HG02981 (cell line): Measurements from ENCODE around the gene CNN3.
A peak's percentile ranks its signal among the peaks of the same experiment; 100 is the strongest.

Source experiments
- ATAC-seq: cut with Tn5 transposase; IDR thresholded peaks from one replicate; pipeline ENCODE4 v1.9.1; 2021; ENCODE audit warnings: mild to moderate bottlenecking, moderate library complexity; ENCODE audit not compliant: unreplicated experiment

CNN3 gene

DNA sequence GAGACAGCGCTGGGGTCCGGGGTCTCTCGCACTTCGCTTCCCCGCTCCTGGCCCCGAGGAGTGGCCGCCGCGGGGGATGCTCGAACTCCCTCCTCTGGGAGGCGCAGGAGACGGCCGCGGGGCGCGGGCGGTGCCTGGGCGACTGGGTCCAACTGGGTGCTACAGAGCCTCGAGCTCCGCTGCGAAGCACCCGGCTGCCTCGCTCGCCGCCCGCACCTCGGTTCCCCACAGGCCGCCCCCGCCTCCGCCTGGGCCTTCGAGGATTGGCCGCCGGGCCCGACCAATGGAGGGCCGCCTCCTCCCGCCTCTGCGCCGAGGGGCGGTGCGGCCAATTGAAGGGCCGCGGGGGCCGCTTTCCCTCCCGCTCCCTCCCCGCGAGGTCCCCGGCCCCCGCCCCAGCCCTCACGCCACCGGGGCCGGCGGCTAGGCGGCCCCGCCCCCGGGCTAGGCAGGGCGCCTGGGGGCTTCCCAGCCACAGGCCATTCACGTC lies at the start of gene CNN3:
Gene CNN3 (minus strand): TSS at position 196 of the 490 bp plus-strand sequence. CDS start 216 bp downstream, outside the sequence.
- ATAC-seq, result peak; percentile 82

DNA sequence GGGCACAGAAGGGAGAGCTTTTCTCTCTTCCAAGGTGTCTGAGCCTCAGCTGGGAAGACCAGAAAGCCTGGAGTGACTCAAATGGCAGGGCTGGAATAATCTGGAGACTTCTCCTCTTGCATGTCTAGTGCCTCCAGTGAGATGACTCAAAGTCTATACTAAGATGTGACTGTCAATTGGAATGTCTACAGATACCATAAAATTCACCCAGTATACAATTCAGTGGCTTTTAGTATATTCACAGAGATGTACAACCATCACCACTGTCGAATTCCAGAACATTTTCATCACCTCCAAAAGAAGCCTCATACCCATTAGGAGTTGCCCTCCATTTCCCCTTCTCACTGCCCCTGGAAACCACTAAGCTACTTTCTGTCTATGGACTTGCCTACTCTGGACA lies 47.9 kb upstream of the CNN3 start:
- ATAC-seq, result no peak

DNA sequence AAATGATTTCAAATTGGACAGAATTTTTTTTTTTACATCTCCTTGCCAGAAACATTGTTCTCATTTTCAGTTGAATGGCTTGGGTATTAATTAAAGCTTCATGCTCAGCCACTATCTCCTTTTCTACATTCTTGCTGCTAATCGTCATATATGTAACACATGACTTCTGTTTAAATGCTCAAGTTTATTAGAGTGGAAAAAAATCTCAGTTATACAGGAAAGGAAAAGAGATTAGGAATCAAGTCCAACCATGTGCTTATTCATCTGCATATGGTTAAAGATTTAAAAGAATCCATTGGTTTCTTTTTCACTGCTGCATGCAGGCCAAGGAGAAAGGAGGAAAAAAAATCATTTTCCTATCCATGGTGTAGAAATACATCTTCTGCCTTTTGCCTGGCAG lies 47.3 kb upstream of the CNN3 start:
- ATAC-seq, result no peak

DNA sequence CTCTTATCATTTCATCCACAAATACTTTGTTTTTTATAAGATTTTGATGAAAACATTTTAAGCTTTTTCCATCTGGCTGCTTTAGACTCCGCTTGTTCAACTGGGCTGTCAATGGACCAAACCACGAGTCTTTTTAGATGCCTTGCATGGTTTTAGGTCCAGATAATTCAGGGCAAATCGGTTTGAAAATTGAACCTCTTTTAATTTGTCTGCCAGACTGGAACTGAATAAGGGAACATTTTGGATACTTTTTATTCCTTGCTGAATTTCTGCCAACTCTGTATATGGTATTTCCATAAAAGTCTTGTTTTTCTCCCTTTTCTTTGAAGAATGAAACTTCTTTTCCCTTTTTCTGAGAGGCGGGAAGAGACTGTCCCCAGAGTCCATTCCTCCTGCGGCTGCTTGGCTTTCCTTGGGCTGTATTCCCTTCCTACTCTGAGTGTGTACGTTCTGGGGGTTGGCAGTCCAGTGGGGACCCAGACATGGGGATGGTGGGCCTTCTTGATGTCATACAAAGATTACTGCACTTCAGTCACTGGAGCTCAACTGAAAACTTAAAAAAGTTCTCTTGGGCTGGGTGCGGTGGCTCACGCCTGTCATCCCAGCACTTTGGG lies 46.5 kb upstream of the CNN3 start:
- ATAC-seq, result no peak

DNA sequence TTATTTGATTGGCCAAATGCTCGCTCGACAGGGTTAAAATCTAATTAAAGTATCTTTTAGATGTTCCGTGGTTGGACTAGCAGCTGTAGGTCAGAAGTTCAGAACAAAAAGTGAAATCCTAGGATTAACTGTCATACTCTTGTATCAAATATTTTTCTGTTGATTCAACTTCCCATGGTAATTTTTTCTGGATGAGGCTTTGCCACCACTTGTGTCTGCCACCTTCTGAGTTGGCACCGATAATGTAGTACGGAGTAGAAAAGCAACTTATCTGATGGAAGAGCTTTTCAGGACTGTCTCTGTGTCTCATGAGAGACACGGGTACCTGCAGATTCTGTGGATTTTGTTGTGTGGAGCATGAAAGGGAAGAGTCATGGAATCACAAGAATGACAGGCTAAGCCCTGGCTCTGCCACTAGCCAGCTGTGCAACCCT lies 44.6 kb upstream of the CNN3 start:
- ATAC-seq, result no peak

DNA sequence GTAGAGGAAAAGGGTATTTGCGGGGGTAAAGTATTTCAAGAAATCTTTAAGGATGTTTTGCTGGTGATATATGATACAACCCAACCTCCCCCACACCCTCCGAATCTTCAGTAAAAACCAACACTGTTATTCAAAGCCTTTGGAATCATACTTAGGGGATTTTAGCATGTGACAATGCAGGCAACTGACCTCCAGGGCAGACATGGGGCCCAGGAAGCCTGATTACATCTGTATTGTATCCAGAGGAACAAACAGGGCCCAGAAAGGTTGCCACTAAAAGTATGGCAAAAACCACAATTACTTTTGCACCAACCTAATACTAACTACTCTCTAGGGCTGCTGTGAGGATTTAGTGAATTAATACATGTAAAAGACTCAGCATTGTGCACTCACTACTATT lies 43.9 kb upstream of the CNN3 start:
- no peak for ATAC-seq

DNA sequence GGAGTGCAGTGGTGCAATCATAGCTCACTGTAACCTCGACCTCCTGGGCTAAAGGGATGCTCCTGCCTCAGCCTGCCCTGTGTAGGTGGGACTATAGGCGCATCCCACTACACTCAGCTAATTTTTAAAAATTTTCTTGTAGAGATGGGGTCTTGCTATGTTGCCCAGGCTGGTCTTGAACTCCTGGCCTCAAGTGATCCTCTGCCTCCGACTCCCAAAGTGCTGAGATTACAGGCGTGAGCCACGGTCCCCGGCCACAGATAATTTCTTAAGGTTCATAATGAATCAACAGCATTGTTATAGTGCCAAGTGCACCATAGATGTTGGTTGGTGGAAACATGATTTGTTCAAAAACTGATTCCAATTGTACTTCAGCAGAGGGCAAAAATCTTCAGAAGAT lies 42.2 kb upstream of the CNN3 start:
- ATAC-seq, result no peak

DNA sequence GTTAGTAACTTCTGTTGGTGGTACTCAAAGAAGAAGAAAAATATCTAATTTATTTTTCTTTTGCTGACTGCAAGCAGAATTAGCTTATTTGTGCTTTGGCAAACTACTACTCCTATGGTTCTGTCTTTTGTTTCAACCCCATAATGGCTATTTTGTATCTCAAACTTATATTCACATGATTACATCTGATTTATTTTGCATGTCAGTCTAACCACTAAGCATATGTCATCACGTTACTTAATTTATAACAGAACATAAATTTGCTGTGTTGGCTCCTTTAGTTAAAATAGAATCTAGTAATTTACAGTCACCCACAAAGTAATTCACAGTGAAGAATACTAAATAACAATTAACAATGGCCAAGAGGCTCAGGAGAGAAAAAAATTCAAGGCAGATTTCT lies 39.1 kb upstream of the CNN3 start:
- ATAC-seq, result no peak

DNA sequence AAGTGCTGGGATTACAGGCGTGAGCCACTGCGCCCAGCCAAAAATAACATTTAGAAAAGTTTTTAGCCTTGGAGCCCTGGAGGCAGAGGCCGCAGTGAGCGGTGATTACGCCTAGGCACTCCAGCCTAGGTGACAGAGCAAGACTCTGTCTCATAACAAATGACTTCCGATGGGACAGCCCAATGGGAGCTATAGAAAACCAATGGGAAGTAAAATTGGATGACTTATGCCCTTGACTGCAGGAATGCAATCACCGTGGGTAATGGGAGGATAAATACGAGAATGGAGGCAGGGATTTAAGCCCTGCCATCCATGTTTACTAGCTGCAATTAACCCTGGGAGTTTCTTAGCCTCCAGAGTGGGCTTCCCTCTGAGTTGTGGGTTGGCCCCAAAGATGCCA lies 37.0 kb upstream of the CNN3 start:
- no peak for ATAC-seq

DNA sequence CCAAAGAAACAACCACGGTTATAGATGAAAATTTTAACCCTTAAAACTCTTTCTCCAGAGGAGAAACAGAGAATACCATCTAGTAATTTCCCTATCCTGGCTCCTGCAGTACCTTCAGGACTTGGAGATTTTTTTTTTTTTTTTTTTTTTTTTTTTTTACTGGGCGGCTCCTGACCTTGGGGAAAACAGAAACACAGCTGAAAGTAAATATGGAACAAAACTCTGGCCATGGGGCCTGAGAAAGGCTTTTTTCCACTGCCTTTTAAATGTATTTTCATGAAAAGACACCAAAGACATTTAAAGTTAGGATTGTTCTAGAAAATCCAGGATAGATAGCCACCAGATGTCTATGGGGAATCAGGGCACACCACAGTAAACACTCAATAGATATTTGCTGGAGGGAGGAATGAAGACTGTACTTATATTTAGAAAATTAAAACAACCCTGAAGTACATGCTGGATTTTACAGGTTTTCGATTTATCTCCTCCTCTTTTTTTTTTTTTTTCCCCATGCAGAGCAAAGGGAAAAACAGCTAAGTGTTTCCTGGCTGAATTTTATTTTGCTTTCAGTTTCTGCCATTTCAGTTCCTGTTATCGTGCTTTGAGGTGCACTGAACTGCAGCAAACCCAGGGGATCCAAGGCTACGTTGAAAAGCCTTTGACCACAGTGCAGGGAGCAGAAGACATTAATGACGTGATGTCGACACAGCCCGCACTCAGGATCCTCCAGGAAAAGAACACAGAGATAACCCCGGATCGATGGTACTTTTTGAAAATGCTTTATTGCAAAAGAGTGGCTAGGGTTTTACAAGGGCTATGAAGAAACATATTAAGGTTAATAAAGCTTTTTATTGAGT lies 35.7 kb upstream of the CNN3 start:
- ATAC-seq, result peak; percentile 90

DNA sequence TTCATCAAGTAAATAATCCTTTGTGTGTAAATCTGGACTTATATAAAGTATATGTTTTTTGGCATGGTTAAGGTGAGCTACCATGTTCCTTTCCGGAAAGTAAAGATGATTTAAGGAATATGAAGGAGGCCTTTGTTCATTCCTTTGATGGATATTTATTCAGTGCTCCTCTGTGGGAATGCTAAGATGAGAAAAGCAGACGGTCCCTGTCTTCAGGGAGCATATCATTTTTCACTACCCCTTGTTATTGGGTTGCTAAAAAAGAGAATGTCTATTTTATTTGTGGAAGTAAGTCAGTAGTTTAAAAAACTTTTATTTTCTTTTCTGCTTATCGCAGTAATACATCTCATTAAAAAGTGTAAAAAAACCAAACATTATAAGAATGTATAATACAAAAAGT lies 35.1 kb upstream of the CNN3 start:
- ATAC-seq, result no peak

DNA sequence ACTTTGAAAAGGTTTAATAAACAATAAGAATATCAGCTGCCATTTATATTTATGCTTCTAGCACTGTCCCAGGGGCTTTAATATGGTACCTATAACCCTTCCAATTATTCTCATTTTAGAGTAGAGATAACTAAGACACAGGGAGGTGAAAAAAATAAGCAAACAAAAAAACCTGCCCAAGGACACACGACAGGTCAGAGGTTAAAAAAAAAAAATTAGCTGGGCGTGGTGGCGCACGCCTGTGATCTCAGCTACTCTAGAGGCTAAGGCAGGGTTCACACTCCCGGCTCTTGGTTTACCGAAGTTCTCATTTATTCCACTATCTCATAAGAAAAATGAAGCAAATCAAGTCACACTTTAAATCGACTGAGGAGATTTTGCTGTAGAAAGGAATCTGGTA lies 34.7 kb upstream of the CNN3 start:
- no peak for ATAC-seq

DNA sequence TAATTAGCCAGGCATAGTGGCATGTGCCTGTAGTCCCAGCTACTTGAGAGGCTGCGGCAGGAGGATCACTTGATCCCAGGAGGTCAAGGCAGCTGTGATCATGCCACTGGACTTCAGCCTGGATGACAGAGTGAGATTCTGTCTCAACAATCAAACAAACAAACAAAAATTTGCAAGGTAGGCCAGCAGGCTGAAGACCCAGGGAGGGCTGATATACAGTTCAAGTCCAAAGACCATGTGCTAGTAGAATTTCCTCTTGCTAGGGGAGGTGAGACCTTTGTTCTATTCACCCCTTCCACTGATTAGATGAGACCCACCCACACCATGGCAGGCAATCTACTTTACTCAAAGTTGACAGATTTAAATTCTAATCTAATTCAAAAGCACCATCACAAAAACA lies 31.2 kb upstream of the CNN3 start:
- no peak for ATAC-seq

DNA sequence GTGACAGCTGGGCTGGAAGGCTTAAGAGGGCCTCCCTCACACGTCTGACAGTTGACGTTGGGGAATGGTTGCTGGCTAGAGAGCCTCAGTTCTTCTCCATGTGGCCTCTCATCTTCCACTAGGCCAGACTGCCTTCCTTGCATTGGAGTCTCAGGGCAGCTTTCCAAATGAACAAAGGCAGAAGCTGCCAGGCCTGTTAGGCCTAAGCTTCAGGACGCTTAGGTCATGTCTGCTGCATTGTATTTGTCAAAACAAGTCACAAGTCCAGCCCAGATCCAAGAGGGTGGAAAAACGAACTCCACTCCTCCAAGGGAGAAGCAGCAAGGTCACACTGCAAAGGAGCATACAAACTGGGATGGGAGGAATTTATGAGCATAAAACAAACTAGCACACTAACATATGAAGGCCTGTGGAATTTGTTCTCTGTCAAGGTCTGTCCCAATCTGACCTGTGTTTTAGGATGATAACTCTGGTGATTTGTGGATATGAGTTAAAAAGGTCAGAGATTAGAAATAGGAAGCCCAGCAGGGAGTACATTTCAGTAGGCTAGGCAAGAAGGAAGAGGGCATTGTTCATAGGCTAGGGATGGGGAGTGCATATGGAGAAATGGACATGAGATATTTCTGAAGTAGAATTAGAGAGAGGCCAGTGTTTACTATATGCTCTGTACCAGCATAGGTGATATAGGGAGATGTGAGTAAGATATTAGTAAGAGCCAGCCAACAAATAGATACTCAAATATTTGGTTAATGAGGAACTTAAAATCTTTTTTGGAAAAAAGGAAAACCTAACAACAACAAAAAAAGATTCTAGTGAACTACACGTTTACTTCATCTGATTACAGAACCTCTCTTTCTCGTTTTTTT lies 29.1 kb upstream of the CNN3 start:
- no peak for ATAC-seq

DNA sequence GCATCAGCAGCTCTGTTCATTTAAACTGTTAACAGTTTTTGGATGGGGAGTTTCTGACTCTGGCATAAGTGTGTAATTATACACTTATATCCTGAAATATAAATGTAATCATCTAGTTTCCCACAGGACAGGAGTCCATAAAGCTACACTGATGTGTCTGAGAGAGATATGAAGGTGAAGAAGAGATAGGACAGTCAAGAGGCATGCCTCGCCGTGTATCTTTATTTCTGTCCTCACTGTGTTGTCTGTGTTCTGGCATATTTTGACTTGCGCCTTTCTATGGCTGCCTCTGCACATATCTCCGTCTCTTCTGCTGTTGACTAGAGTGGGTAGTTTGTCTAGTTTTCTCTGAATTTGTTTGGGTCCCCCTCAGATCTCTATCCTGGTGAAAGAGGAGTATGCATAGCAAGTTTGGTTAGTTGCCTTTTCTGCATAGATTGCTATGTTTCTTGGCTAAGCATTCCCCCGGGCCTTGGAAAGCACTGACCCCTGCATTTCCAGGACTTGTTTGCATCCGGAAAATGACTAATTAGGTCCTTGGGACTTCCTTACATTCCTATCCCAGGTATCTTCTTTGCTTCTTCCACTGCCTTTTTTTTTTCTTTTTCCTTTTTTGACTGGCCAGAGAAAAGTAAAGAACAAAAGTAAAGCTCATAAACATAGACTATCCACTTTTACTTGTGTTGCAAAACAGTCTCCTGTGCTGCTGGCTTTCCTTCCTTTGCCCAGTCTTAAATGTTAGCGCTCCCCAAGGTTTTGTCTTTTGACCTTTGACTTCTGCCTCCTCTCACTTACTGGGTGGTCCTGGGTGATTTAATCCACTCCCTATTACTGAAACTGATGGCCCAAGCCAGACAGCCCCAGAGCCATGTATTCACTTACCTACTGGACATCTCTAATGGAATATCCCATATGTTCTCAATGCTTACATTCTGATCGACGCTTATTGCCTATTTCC lies 27.6 kb upstream of the CNN3 start:
- ATAC-seq, result no peak

DNA sequence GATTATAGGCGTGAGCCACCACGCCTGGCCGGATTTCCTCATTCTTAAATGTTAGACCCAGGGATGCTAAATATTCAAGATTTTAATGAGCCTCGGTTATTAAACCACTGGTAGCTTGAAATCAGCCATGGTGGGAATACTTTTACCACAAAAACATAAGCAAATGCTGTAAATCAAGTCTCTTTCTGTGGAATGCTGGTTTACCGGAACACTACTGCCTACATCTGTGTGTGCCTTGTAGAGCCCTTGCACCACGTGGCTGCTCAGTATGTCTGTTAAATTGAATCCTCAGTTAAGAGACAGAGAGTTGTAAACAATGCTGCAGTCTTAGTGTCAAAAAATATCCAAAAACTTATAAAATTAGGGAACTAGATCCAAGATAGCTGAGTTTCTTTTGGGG lies 26.8 kb upstream of the CNN3 start:
- no peak for ATAC-seq

DNA sequence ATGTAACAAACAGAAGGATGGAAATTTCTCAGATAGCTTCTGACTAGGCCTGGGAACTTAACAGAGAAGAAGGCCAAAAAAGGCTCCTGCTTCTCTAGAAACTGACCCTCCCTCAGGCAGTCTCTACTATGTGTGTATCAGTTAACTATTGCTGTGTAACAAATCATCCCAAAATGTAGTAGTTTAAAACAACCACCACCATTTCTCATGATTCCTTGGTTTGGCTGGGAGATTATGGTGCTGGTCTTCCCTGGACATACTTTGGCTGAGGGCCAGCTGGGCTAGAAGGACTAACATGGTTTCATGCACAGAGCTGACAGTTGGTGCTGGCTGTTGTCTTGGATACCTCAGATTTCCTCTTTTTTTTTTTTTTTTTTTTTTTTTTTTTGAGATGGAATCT lies 26.2 kb upstream of the CNN3 start:
- no peak for ATAC-seq

DNA sequence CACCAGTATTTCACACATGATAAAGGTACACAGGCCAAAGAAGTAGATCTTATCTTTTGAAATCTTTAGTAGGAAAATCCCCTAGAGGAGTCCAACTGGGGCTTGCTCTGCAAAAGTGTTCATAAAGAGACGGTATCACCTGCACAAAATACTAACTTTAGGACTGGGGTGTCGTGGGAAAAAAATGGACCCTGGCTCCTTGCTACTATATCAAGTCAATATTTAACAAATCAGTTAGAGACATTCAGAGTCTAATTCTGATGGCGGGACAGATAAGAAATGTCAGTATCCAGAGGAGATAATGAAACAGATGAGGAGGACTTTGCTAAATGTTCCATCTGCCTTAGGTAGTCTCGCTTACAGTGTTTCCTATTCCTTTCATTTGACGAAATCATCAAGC lies 25.6 kb upstream of the CNN3 start:
- ATAC-seq, result no peak

DNA sequence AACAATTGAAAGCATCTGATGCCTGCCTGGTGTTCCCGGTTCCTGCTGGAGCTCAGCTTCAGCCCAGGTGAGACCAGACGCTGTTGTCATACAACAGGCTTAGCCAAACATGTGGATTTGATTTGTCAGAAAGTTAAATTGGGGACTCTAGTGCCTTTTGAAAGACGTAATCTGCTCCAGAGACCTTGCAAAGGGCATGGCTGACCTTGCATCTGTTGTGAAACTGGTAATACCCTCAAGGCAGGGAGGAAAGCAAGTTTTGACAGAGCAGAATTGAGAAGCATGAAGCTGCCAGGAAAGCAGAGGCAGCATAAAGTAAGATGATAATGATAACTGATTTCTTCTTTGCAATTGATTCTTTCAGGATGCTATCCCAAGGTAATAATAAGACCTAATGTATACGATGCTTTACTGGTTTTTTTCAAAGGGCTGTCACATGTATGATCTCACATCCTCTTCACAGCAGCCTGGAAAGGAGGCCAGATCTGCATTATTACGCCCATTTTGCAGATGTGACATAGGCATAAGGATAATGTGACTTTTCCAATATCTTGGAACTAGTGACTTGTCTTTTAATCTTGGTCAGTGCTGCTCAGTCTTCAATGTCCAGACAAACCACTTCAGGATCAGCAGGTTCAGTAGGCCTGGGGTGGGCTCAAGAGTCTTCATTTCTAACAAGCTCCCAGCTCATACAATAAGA lies 24.7 kb upstream of the CNN3 start:
- ATAC-seq, result no peak

DNA sequence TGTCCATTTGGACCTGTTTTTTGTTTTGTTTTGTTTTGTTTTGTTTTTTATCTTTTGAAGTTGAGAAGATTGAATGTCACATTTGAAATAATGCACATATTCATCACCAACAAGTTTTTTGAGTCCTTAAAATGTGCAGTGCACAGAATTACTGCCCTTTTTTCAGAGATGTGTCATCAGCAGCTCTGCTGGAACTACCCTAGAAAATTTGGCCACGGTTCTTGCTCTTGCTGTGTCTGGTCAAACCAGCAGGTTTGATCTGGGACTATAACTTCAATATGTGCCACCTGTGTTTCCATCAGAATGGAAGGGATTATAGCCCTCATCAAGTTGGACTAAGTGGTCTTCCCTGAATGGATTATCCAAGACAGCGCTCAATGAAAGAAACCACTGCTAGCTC lies 24.1 kb upstream of the CNN3 start:
- ATAC-seq, result no peak
